ENCODE data around the gene WNT7B.

Gene WNT7B

DNA sequence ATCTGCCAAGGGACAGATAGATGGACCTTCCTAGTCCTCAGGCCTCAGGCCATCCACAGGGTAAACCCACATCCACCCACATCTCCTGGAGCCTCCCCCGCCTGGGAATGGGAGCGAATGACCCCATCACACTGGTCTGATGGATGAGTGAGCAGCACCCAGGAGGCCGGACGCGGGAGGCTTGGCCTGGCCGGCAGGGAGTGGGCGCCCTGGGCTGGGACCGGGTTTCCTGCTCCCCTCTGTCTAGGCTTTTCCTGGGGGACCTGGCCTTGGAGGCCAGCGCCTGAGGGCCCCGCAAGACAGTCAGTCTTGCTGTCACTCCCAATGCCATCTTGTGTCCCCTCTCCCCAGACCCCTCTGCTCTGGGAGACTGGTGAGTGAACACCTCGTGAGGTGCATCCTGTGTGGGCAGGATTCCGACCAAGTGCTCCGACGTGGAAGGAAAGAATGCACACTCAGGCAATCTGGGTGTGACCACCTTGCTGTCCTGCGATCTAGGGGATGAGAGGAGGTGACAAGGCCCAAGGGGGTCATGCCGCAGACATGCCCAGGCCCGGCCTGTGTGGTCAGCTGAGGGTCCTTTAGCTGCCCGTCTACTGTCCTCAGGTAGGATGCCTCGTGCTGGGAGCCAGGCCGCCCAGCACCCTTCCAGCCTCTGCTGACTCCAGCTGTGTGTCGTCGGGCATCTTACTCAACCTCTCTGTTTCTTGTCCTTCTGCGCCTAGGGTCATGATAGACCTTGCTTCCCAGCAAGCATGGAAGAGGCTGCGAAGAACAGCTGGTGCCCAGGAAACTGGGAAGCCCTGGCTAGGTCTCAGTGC lies 26.5 kb upstream of the WNT7B start:
- TF ChIP-seq CSDC2 (CRISPR knock-in tag; IDR thresholded peaks at IDR 0.05): no peak
- TF ChIP-seq BACH2 (CRISPR knock-in tag; IDR thresholded peaks at IDR 0.05; ENCODE audit: borderline replicate concordance): no peak
- TF ChIP-seq, protein P1, sequence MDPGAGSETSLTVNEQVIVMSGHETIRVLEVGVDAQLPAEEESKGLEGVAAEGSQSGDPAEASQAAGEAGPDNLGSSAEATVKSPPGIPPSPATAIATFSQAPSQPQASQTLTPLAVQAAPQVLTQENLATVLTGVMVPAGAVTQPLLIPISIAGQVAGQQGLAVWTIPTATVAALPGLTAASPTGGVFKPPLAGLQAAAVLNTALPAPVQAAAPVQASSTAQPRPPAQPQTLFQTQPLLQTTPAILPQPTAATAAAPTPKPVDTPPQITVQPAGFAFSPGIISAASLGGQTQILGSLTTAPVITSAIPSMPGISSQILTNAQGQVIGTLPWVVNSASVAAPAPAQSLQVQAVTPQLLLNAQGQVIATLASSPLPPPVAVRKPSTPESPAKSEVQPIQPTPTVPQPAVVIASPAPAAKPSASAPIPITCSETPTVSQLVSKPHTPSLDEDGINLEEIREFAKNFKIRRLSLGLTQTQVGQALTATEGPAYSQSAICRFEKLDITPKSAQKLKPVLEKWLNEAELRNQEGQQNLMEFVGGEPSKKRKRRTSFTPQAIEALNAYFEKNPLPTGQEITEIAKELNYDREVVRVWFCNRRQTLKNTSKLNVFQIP (CRISPR knock-in tag; IDR thresholded peaks at IDR 0.05; ENCODE audit: borderline replicate concordance, low read depth): no peak
- no peak for TF ChIP-seq ZNF70 (CRISPR knock-in tag; IDR thresholded peaks at IDR 0.05)
- TF ChIP-seq, protein P2, sequence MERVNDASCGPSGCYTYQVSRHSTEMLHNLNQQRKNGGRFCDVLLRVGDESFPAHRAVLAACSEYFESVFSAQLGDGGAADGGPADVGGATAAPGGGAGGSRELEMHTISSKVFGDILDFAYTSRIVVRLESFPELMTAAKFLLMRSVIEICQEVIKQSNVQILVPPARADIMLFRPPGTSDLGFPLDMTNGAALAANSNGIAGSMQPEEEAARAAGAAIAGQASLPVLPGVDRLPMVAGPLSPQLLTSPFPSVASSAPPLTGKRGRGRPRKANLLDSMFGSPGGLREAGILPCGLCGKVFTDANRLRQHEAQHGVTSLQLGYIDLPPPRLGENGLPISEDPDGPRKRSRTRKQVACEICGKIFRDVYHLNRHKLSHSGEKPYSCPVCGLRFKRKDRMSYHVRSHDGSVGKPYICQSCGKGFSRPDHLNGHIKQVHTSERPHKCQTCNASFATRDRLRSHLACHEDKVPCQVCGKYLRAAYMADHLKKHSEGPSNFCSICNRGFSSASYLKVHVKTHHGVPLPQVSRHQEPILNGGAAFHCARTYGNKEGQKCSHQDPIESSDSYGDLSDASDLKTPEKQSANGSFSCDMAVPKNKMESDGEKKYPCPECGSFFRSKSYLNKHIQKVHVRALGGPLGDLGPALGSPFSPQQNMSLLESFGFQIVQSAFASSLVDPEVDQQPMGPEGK (CRISPR knock-in tag; IDR thresholded peaks at IDR 0.05; ENCODE audit: borderline replicate concordance): no peak
- no peak for TF ChIP-seq ISL1 (CRISPR knock-in tag; IDR thresholded peaks at IDR 0.05)
- ATAC-seq: no peak

DNA sequence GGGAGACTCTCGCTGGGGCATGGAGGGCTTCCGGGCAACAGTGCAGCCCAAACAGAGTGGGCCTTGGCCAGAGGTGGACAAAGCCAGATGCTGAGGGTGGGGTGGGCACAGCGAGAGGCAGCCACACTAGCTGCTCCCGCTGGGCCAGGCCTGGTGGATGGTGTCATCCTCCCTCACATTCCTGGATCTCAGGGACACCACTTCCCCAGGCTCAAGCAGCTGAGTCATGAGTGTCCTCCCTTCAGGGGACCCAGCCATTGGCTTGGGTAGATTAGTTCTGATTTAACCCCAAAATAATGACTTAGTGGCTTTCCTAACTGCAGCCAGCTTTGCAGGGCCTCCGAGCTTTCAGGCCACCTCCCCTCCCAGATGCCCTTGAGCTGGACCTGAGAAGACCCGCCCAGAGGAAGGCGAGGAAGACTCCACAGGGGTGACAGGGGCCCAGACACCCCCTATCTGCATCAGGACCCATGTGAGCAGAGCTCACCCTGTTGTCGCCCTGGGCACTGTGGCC lies 25.9 kb upstream of the WNT7B start:
- ATAC-seq: no peak
- TF ChIP-seq TCF4 (CRISPR knock-in tag; IDR thresholded peaks at IDR 0.05; ENCODE audit: borderline replicate concordance) (no peak), ZNF565 (CRISPR knock-in tag; conservative IDR thresholded peaks at IDR 0.05; ENCODE audit: low read depth) (no peak), ISL1 (CRISPR knock-in tag; IDR thresholded peaks at IDR 0.05) (no peak), ZFP30 (CRISPR knock-in tag; IDR thresholded peaks at IDR 0.05) (no peak), ZNF70 (CRISPR knock-in tag; IDR thresholded peaks at IDR 0.05) (no peak), ESRRG (CRISPR knock-in tag; IDR thresholded peaks at IDR 0.05) (no peak), RARB (CRISPR knock-in tag; IDR thresholded peaks at IDR 0.05) (no peak), SNAI2 (CRISPR knock-in tag; IDR thresholded peaks at IDR 0.05) (no peak)
- TF ChIP-seq, protein P2 (CRISPR knock-in tag; IDR thresholded peaks at IDR 0.05; ENCODE audit: borderline replicate concordance): no peak
- TF ChIP-seq, protein P3, sequence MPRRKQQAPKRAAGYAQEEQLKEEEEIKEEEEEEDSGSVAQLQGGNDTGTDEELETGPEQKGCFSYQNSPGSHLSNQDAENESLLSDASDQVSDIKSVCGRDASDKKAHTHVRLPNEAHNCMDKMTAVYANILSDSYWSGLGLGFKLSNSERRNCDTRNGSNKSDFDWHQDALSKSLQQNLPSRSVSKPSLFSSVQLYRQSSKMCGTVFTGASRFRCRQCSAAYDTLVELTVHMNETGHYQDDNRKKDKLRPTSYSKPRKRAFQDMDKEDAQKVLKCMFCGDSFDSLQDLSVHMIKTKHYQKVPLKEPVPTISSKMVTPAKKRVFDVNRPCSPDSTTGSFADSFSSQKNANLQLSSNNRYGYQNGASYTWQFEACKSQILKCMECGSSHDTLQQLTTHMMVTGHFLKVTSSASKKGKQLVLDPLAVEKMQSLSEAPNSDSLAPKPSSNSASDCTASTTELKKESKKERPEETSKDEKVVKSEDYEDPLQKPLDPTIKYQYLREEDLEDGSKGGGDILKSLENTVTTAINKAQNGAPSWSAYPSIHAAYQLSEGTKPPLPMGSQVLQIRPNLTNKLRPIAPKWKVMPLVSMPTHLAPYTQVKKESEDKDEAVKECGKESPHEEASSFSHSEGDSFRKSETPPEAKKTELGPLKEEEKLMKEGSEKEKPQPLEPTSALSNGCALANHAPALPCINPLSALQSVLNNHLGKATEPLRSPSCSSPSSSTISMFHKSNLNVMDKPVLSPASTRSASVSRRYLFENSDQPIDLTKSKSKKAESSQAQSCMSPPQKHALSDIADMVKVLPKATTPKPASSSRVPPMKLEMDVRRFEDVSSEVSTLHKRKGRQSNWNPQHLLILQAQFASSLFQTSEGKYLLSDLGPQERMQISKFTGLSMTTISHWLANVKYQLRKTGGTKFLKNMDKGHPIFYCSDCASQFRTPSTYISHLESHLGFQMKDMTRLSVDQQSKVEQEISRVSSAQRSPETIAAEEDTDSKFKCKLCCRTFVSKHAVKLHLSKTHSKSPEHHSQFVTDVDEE (CRISPR knock-in tag; IDR thresholded peaks at IDR 0.05): no peak
- TF ChIP-seq, protein P4, sequence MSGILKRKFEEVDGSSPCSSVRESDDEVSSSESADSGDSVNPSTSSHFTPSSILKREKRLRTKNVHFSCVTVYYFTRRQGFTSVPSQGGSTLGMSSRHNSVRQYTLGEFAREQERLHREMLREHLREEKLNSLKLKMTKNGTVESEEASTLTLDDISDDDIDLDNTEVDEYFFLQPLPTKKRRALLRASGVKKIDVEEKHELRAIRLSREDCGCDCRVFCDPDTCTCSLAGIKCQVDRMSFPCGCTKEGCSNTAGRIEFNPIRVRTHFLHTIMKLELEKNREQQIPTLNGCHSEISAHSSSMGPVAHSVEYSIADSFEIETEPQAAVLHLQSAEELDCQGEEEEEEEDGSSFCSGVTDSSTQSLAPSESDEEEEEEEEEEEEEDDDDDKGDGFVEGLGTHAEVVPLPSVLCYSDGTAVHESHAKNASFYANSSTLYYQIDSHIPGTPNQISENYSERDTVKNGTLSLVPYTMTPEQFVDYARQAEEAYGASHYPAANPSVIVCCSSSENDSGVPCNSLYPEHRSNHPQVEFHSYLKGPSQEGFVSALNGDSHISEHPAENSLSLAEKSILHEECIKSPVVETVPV (CRISPR knock-in tag; IDR thresholded peaks at IDR 0.05): no peak

DNA sequence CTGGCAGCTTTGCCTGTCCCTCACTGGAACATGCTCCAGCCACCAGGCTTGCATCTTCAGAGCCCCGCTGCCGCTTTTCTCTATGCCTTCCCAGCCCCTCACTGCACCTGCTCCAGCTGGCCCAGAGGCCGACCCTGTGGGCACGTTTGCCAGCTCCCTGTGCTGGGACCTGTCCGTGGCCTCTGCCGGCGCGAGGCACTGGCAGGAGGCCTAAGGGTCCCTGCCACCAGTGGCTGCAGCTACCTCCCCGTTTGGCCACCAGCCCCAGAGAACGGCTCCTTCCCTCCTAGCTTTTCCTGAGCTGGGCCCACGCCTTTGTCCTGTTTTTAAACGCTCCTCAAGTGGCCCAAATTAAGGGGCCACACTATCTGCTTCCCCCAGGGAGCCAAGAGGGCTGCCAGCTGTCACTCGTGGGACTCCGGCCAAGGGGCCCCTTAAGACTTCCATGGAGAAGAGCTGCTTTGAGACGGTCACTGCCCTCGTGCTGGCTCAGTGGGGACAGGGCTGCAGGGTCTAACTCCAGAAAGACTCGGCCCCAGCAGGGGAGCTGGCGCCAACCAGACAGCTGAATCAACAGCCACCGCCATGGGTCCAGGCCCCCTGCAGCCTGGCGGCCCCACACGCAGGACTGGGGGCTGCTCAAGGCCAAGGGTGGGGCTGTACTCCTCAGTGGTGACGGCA lies 24.6 kb upstream of the WNT7B start:
- no peak for ATAC-seq
- TF ChIP-seq ZNF8 (CRISPR knock-in tag; IDR thresholded peaks at IDR 0.05) (no peak), ARNTL (CRISPR knock-in tag; IDR thresholded peaks at IDR 0.05; ENCODE audit: borderline replicate concordance, low read depth) (no peak), PPARA (CRISPR knock-in tag; IDR thresholded peaks at IDR 0.05; ENCODE audit: borderline replicate concordance) (no peak), TOX (CRISPR knock-in tag; IDR thresholded peaks at IDR 0.05; ENCODE audit: borderline replicate concordance) (no peak), GLIS3 (CRISPR knock-in tag; IDR thresholded peaks at IDR 0.05) (no peak), ZNF565 (CRISPR knock-in tag; conservative IDR thresholded peaks at IDR 0.05; ENCODE audit: low read depth) (no peak), ZC3H10 (CRISPR knock-in tag; IDR thresholded peaks at IDR 0.05) (no peak), BACH2 (CRISPR knock-in tag; IDR thresholded peaks at IDR 0.05; ENCODE audit: borderline replicate concordance) (no peak), SNAI2 (CRISPR knock-in tag; IDR thresholded peaks at IDR 0.05) (no peak), RARB (CRISPR knock-in tag; IDR thresholded peaks at IDR 0.05) (no peak), ISL1 (CRISPR knock-in tag; IDR thresholded peaks at IDR 0.05) (no peak), CSDC2 (CRISPR knock-in tag; IDR thresholded peaks at IDR 0.05) (no peak)
- TF ChIP-seq, protein P1 (CRISPR knock-in tag; IDR thresholded peaks at IDR 0.05; ENCODE audit: borderline replicate concordance, low read depth): no peak
- TF ChIP-seq, protein P5, sequence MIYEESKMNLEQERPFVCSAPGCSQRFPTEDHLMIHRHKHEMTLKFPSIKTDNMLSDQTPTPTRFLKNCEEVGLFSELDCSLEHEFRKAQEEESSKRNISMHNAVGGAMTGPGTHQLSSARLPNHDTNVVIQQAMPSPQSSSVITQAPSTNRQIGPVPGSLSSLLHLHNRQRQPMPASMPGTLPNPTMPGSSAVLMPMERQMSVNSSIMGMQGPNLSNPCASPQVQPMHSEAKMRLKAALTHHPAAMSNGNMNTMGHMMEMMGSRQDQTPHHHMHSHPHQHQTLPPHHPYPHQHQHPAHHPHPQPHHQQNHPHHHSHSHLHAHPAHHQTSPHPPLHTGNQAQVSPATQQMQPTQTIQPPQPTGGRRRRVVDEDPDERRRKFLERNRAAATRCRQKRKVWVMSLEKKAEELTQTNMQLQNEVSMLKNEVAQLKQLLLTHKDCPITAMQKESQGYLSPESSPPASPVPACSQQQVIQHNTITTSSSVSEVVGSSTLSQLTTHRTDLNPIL (CRISPR knock-in tag; IDR thresholded peaks at IDR 0.05; ENCODE audit: low read depth): no peak
